Naive thymus-derived CD4-positive, alpha-beta T cell (primary cell): ENCODE results near the gene SLC8B1. TPM values are rescaled to one million over a fixed set of nuclear protein-coding genes. Genes with fewer than 3 reads are reported as not detected.
"Not testable (repeated sequence)": the region's sequence is repeated elsewhere in the genome, so short reads cannot be mapped to it uniquely, and the experiment has no call there.

Experiments used
- ATAC-seq: fragments of 150-1000 bp; cut with Tn5 transposase; 2 replicates; pipeline ENCODE4 v1.10.0; 2021; ENCODE audit warnings: mild to moderate bottlenecking, moderate library complexity
- CTCF ChIA-PET: fragments of 350-600 bp; sonication (Branson Sonifier 250); formaldehyde crosslinking; loops from one replicate; lab custom pipeline; 2021; ENCODE audit warnings: antibody characterized with exemption; lab: Charles Lee
- POLR2A ChIA-PET: fragments of 350-600 bp; sonication (Branson Sonifier 250); formaldehyde crosslinking; loops from one replicate; lab custom pipeline; 2021; ENCODE audit warnings: antibody characterized with exemption, inconsistent platforms; lab: Charles Lee
- DNase-seq, 9 donors: peaks; one replicate each; pipeline versions ENCODE4 v3.0.0 to v3.0.0-alpha.2; 2020 to 2022; ENCODE audit warnings: mixed read lengths in 1 of 9
- H3K27ac ChIP-seq: one replicate; pipeline ENCODE4 v1.7.0; 2013; ENCODE audit warnings: mild to moderate bottlenecking, low read depth, low read length, moderate library complexity
- H3K27me3 ChIP-seq, 2 donors: one replicate each; pipeline ENCODE4 v1.7.0; 2013; ENCODE audit warnings: low read length in 2 of 2, mild to moderate bottlenecking in 2 of 2, moderate library complexity in 2 of 2; ENCODE audit not compliant: control insufficient read depth in 2 of 2, insufficient read depth in 2 of 2
- H3K36me3 ChIP-seq, 3 experiments: 1 replicate in 2 of 3; 2 replicates in 1 of 3; pipeline ENCODE4 v1.7.0; 2013; ENCODE audit warnings: low read length in 3 of 3, mild to moderate bottlenecking in 3 of 3, moderate library complexity in 1 of 3; ENCODE audit not compliant: insufficient read depth in 3 of 3, control insufficient read depth in 2 of 3
- H3K4me1 ChIP-seq, 2 donors: one replicate each; pipeline ENCODE4 v1.7.0; 2013; ENCODE audit warnings: low read length in 2 of 2, mild to moderate bottlenecking in 2 of 2, moderate library complexity in 1 of 2; ENCODE audit not compliant: control insufficient read depth in 2 of 2, insufficient read depth in 2 of 2
- H3K4me3 ChIP-seq: 2 replicates; pipeline ENCODE4 v1.7.0; 2013; ENCODE audit warnings: mild to moderate bottlenecking, low read length
- H3K9me3 ChIP-seq, 3 experiments: 1 replicate in 2 of 3; 2 replicates in 1 of 3; pipeline ENCODE4 v1.7.0; 2013; ENCODE audit warnings: low read length in 3 of 3; ENCODE audit not compliant: control insufficient read depth in 2 of 3
- H3K27ac Mint-ChIP-seq, 9 donors: one replicate each; pipeline ENCODE4 v1.8.0; 2020 to 2022; ENCODE audit warnings: mixed read lengths in 9 of 9, mild to moderate bottlenecking in 8 of 9, moderate library complexity in 5 of 9, inconsistent platforms in 2 of 9
- H3K27me3 Mint-ChIP-seq, 5 donors: one replicate each; pipeline ENCODE4 v1.8.0; 2021 to 2022; ENCODE audit warnings: mixed read lengths in 5 of 5, mild to moderate bottlenecking in 1 of 5
- H3K36me3 Mint-ChIP-seq, 5 donors: one replicate each; pipeline ENCODE4 v1.8.0; 2020 to 2022; ENCODE audit warnings: mixed read lengths in 5 of 5, mild to moderate bottlenecking in 3 of 5, inconsistent platforms in 1 of 5
- H3K4me1 Mint-ChIP-seq, 7 donors: one replicate each; pipeline ENCODE4 v1.8.0; 2020 to 2022; ENCODE audit warnings: mixed read lengths in 7 of 7, mild to moderate bottlenecking in 3 of 7, inconsistent platforms in 1 of 7
- H3K4me3 Mint-ChIP-seq, 10 donors: one replicate each; pipeline ENCODE4 v1.8.0; 2020 to 2022; ENCODE audit warnings: mild to moderate bottlenecking in 10 of 10, mixed read lengths in 10 of 10, moderate library complexity in 6 of 10, inconsistent platforms in 2 of 10
- H3K9me3 Mint-ChIP-seq, 11 donors: one replicate each; pipeline ENCODE4 v1.8.0; 2020 to 2022; ENCODE audit warnings: mixed read lengths in 11 of 11, mild to moderate bottlenecking in 4 of 11, inconsistent platforms in 1 of 11, moderate library complexity in 1 of 11
- intact Hi-C, 2 donors: fragments of 100-400 bp; cut with micrococcal nuclease; formaldehyde crosslinking; loops; one replicate each; pipeline ENCODE4 v1.15.1; 2023
- polyA plus RNA-seq, 2 donors: library from polyadenylated mRNA; unstranded; fragments of 300-500 nt; fragmentation: Illumina TruSeq; gene quantifications; one replicate each; pipeline ENCODE4 v1.2.3, GENCODE V29; 2021
- total RNA-seq, 6 experiments: library from RNA in 5 of 6; stranded (reverse) in 5 of 6; gene quantifications; 1 replicate in 5 of 6; 2 replicates in 1 of 6; pipeline ENCODE4 v1.2.3 and lab custom pipeline; 2021 to 2026

SLC8B1 gene
- total and polyA plus RNA-seq, 7 experiments from 2014 or later = 40.9 to 169 (median 140) TPM

DNA sequence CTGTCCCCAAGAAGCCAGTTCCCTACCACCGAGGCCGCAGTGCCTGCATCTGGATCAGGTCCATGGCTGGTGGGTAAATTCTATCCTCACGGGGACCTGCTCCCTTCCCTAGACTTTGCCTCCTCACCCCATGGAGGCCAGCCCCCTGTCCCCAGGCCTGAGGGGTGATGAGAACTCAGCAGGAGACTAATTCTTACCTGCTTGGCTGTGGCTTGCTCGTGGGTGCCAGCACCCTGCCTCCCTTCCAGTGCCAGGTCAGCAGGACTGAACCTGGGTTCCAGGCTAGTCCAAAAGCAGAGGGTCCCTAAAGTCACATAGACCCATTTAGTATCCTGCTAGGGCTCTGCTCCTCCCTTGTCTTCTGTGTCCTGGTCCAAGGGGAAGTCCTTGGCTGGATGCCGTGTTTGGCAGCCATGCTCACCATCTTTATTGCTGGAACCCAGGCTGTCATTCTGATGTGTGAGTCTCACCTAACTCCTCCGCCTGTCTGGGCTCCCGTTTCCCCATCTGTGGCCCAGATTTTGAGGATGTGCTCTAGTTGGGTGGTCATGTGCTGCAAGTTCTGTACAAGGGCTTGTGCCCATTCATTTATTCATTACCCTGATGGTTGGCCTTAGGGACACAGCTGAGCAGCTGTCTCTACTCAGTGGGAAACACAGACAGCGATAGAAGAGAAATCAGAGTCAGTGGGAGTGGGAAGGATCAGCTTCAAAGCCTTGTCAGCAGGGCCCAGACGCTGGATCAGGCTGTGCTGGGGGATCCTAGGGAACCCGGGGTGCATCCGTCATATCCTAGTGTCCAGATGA lies 24.4 kb upstream of the SLC8B1 start:
- Mint-ChIP-seq H3K27me3 (no peaks in the 10 kb centered on the region), H3K36me3 (peaks cover 1 to 6% (median 3%) of the 10 kb centered on the region in 5 donors), H3K9me3 (peaks cover 0 to 2% (median 0%) of the 10 kb centered on the region in 11 donors), H3K4me3 (peak overlapping the region; percentile 74 to 92 (median 86)), H3K4me1 (peaks cover 13 to 25% (median 19%) of the 10 kb centered on the region in 7 donors), H3K27ac (peak overlapping the region; percentile 43 to 93 (median 87))
- DNase-seq = peak in 2 of 9 donors; percentile 4 to 24
- peak overlapping the region; percentile 82 for H3K4me3 ChIP-seq
- ChIA-PET CTCF (no interaction called here), POLR2A (interaction anchor here (1.0 to 2.3 kb wide), 2 partner anchors 25 to 137 kb away, joined by 3 to 5 read pairs; partner anchors contain the start of gene SLC8B1)
- no peak for ATAC-seq
- H3K4me1 ChIP-seq = peaks cover 0 to 5% of the 10 kb centered on the region in 2 donors
- H3K9me3 ChIP-seq = no peaks in the 10 kb centered on the region
- peak overlapping the region; percentile 80 for H3K27ac ChIP-seq
- intact Hi-C loops = loop anchor here (2.0 to 5.0 kb wide), 2 partner anchors 152 to 607 kb away; partner anchors contain the start of gene RBM19 (in 1 of the 2)
- H3K36me3 ChIP-seq = no peaks in the 10 kb centered on the region
- H3K27me3 ChIP-seq = no peaks in the 10 kb centered on the region

DNA sequence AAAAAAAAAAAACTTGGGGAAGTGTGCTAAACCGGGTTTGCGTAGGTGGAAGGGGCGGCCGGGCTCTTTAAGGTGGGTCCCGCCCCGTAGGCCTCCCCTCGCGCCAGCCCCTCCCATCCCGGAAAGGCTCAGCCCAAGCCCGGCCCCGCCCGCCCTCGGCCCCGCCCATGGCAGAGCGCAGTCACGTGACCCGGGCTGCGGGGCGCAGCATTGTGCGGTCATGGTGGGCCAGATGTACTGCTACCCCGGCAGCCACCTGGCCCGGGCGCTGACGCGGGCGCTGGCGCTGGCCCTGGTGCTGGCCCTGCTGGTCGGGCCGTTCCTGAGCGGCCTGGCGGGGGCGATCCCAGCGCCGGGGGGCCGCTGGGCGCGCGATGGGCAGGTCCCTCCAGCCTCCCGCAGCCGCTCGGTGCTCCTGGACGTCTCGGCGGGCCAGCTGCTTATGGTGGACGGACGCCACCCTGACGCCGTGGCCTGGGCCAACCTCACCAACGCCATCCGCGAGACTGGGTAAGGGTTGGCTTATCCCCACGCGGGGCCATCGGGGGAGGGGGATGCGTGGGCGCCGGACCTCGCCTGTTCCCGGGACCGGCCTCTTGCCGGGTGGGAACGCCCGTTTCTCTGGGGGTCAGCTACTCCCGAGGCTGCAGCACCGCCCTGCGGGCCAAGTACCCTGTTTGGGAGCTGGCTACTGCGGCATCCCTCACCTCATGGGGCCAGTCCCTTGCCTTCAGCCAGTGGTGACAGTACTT lies 23.6 kb upstream of the SLC8B1 start, which contains the start of gene PLBD2:
TSS of gene PLBD2 (plus strand) at position 207 of the 752 bp plus-strand sequence. CDS start at position 221, 14 bp downstream.
- peak within 1 kb of the TSS; percentile 85 for H3K27ac ChIP-seq
- Mint-ChIP-seq H3K4me1 (peaks cover 13 to 25% (median 17%) of the 10 kb centered on the region in 7 donors), H3K9me3 (peaks cover 0 to 2% (median 0%) of the 10 kb centered on the region in 11 donors), H3K27me3 (peaks cover 0 to 3% (median 0%) of the 10 kb centered on the region in 5 donors), H3K4me3 (peak within 1 kb of the TSS; percentile 83 to 94 (median 91)), H3K27ac (peak within 1 kb of the TSS; percentile 79 to 98 (median 95)), H3K36me3 (peaks cover 0 to 1% (median 0%) of the 10 kb centered on the region in 5 donors)
- CTCF ChIA-PET = no interaction called here
- ATAC-seq (peak; percentile 98), DNase-seq (peak; percentile 85 to 95 (median 92))
- no peaks in the 10 kb centered on the region for H3K9me3 ChIP-seq
- peak within 1 kb of the TSS; percentile 82 for H3K4me3 ChIP-seq
- H3K36me3 ChIP-seq = no peaks in the 10 kb centered on the region
- no peaks in the 10 kb centered on the region for H3K27me3 ChIP-seq
- H3K4me1 ChIP-seq = peaks cover 0 to 5% of the 10 kb centered on the region in 2 donors
- POLR2A ChIA-PET = interaction anchor here (2.3 to 4.0 kb wide), 2 partner anchors 23 to 137 kb away, joined by 5 to 20 read pairs; partner anchors contain the start of gene SLC8B1
- intact Hi-C loops = loop anchor here (1.0 to 5.0 kb wide), 8 partner anchors 23 to 608 kb away; partner anchors contain the start of genes DDX54 (in 2 of the 2), RITA1 (in 2 of the 2), SLC8B1 (in 2 of the 2) and TPCN1 (in 2 of the 2)

DNA sequence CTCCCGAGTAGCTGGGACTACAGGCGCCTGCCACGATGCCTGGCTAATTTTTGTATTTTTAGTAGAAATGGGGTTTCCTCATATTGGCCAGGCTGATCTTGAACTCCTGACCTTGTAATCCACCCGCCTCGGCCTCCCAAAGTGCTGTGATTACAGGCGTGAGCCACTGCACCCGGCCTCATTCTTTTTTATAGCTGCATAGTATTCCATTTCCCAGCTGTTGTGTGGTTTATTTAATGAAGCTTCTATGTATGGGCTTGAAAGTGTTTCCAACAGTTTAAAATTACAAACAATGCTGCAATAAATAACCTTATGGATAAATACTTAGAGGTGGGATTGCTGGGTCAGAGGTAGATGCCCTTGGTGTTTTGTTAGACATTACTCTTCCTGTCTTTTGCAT lies 19.3 kb upstream of the SLC8B1 start:
- ATAC-seq, H3K36me3 ChIP-seq, POLR2A ChIA-PET, DNase-seq, H3K4me3 ChIP-seq, H3K4me3 Mint-ChIP-seq, H3K27ac Mint-ChIP-seq, H3K9me3 Mint-ChIP-seq, CTCF ChIA-PET, H3K9me3 ChIP-seq, H3K27me3 ChIP-seq, H3K36me3 Mint-ChIP-seq, H3K4me1 ChIP-seq, intact Hi-C loops, H3K27ac ChIP-seq: not testable (repeated sequence)
- peaks cover 2 to 16% (median 8%) of the 10 kb centered on the region in 7 donors for H3K4me1 Mint-ChIP-seq
- peaks cover 0 to 14% (median 3%) of the 10 kb centered on the region in 5 donors for H3K27me3 Mint-ChIP-seq

DNA sequence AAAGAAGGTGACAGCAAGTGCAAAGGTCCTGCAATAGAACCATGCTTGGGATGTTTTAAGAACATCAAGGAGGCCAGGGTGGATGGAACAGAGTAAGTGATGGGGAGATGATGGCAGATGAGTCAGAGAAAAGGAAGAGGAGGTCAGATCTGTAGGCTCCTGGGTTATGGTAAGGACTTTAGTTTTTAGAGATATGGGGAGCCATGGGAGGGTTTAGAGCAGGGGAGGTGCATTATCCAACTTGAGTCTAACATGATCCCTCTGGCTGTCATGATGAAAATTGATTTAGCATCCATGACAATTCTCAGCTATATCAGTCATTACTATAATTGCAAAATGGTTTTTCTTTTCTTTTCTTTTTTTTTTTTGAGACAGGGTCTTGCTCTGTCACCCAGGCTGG lies 16.2 kb upstream of the SLC8B1 start:
- POLR2A ChIA-PET = no interaction called here
- Mint-ChIP-seq H3K4me3 (no peak overlapping the region), H3K27ac (no peak overlapping the region), H3K9me3 (peaks cover 0 to 2% (median 0%) of the 10 kb centered on the region in 11 donors), H3K36me3 (no peaks in the 10 kb centered on the region), H3K4me1 (peaks cover 0 to 8% (median 4%) of the 10 kb centered on the region in 7 donors), H3K27me3 (peaks cover 0 to 20% (median 7%) of the 10 kb centered on the region in 5 donors)
- no peak overlapping the region for H3K27ac ChIP-seq
- CTCF ChIA-PET = interaction anchor here (0.9 kb wide), 1 partner anchor 47 kb away, joined by 3 read pairs; no protein-coding TSS in a partner anchor
- DNase-seq (no peak), ATAC-seq (no peak)
- no peaks in the 10 kb centered on the region for H3K9me3 ChIP-seq
- H3K27me3 ChIP-seq = no peaks in the 10 kb centered on the region
- no peaks in the 10 kb centered on the region for H3K4me1 ChIP-seq
- H3K4me3 ChIP-seq = no peak overlapping the region
- intact Hi-C loops = no loop called here
- no peaks in the 10 kb centered on the region for H3K36me3 ChIP-seq

DNA sequence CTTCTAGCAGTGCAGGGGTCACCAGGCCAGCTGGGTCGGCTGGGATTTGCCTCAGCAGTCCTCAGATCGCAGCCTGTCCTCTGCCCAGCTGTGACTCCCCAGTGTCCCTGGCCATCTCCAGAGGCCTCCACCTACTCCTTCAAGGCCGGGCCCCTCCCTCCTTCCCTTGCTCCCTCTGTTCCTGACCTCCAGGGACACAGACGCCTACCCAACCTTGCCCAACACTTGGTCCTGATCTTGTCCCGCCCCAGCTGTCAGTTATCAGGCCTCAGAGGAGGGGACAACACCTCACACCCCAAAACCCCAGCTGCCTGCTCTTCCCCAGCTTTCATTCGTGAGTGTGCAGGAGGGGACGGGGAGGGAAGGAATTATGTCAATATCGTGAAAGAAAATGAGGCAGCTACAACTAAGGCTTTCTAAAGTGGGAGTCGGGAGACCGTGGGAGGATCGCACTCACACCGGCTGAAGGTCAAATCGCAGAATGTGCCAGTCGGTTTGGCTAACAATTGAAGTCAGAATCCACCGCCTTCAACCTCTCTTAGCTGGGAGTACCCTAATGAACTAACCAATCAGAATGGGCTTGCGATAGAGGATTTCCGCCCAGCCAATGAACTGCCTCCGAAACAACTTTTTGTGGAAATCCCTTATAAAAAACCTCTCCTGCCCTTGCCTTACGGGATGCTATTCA lies 14.1 kb upstream of the SLC8B1 start:
- CTCF ChIA-PET = no interaction called here
- intact Hi-C loops = no loop called here
- ATAC-seq = no peak
- Mint-ChIP-seq H3K27me3 (peaks cover 0 to 20% (median 7%) of the 10 kb centered on the region in 5 donors), H3K27ac (no peak overlapping the region), H3K36me3 (no peaks in the 10 kb centered on the region), H3K9me3 (peaks cover 0 to 2% (median 0%) of the 10 kb centered on the region in 11 donors), H3K4me1 (peaks cover 0 to 8% (median 4%) of the 10 kb centered on the region in 7 donors), H3K4me3 (peak overlapping the region in 1 of 10 donors; percentile 31)
- H3K4me3 ChIP-seq = no peak overlapping the region
- no peaks in the 10 kb centered on the region for H3K36me3 ChIP-seq
- H3K9me3 ChIP-seq = no peaks in the 10 kb centered on the region
- POLR2A ChIA-PET = no interaction called here
- H3K27me3 ChIP-seq = no peaks in the 10 kb centered on the region
- no peak for DNase-seq
- H3K4me1 ChIP-seq = no peaks in the 10 kb centered on the region
- no peak overlapping the region for H3K27ac ChIP-seq

DNA sequence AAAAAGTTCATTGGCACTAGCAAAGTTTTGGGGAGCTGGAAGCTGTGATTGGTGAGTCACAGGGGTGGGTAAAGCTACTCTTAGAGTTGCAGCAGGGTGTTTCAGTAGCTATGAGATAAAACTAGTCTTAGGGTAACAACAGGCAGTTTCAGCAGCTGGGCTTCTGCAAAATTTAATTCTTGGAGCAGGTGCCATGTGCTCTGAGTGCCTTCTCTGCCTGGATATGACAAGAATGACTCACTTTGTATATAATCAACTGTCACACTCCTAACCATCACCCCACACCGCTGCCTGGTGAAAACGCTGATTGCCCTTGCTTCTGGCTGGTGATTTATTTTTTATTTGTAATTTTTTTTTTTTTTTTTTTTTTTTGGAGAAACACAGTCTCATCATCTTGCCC lies 13.0 kb upstream of the SLC8B1 start:
- DNase-seq (no peak), ATAC-seq (no peak)
- Mint-ChIP-seq H3K36me3 (no peaks in the 10 kb centered on the region), H3K4me3 (no peak overlapping the region), H3K9me3 (peaks cover 0 to 2% (median 0%) of the 10 kb centered on the region in 11 donors), H3K27ac (no peak overlapping the region), H3K27me3 (peaks cover 0 to 14% (median 7%) of the 10 kb centered on the region in 5 donors), H3K4me1 (peaks cover 0 to 8% (median 4%) of the 10 kb centered on the region in 7 donors)
- H3K36me3 ChIP-seq = no peaks in the 10 kb centered on the region
- no peaks in the 10 kb centered on the region for H3K4me1 ChIP-seq
- H3K27me3 ChIP-seq = no peaks in the 10 kb centered on the region
- no peak overlapping the region for H3K4me3 ChIP-seq
- POLR2A ChIA-PET = interaction anchor here (1.7 kb wide), 1 partner anchor 12 kb away, joined by 7 read pairs; no protein-coding TSS in a partner anchor
- H3K27ac ChIP-seq = no peak overlapping the region
- CTCF ChIA-PET = interaction anchor here (0.7 kb wide), 1 partner anchor 76 kb away, joined by 3 read pairs; no protein-coding TSS in a partner anchor
- H3K9me3 ChIP-seq = no peaks in the 10 kb centered on the region
- intact Hi-C loops = no loop called here
